NCI-H2196 (cell line): ENCODE data around the gene PLXNA2.

ENCODE experiments used
- DNase-seq: peaks from one replicate; lab custom pipeline; 2025; ENCODE audit not compliant: unreplicated experiment; lab: John Stamatoyannopoulos, UW

Gene PLXNA2

DNA sequence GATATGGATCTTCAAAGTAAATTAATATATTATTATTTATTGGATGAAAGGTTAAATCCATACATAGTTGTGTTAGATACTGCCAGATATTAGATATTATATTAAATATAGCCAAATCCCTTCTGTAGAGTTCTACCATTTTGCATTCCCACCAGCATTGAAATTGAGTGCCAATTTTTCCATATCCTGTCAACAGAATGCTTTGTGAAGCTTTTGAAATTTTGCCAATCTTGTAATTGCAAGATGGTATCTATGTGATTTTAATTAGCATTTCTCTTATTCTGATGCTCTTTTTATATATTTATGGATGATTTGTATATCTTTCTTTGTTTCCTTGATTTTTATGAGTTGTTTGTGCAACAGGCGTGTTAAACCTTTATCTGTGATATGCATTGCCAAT is 266.3 kb downstream of the PLXNA2 start:
- no peak for DNase-seq

DNA sequence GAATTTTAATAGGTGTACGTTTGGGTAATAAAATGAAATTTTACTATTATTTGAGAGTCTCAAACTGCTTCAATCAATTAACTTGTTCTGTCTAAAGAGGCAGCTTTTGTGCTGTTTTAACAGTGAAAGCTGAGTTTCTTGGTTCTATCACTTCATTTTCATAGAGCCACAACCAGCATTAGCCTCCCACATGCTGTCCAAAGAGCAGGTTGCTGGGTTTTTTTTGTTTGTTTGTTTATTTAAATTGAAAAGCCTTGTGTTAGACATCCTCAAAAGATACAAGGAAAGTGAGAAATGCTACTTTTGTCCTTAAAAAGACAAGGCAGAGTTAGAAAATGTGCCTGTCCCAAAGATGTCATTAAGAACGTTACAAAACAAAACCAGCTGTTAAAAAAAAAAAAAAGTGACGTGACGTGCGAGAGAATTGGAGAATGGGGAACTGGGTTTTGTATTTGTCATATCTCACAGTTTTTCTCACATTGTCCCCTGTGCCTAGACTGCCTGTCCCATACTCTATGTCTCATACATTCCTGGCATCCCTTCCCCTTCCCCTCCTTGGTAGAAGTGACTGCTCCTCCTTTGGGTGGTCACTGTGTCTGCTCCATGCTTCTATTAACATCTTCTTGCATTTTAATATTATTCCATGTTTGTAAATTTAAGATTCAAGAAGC is 270.2 kb downstream of the PLXNA2 start:
- no peak for DNase-seq

DNA sequence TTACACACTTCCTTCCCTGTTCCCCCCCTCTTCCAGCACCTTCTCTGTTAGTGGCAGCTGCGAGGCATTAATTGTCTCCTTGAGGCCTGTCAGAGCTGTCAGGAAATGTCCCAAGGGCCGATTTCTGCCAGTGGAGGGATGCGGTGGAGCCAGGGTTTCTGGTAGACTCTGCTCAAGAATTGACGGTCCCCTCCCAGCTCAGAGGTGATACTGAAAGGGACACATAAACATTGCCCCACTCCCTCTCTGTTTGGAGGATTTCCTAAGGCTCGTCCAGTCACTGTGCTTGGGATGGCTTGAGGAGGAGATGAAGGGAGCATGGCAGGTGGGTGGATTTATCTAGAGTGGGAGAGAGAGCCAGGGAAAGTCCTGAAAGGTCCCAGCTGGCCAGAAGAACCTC is 271.8 kb downstream of the PLXNA2 start:
- DNase-seq = no peak
